Gastroesophageal sphincter (tissue), 3 donors: ENCODE results near the gene ANO10.

Source experiments
- EP300 ChIP-seq: sonication (generic); formaldehyde crosslinking; IDR thresholded peaks from one replicate; pipeline ENCODE4 v1.6.1; 2017; ENCODE audit warnings: antibody characterized with exemption, mild to moderate bottlenecking
- TF ChIP-seq, protein P1 (sequence below), 4 experiments: fragments of 200-600 bp in 2 of 4; fragments of 450-650 bp in 2 of 4; sonication (generic) in 1 of 4; IDR thresholded peaks; one replicate each; pipeline ENCODE4 v1.5.1; 2017 to 2019; ENCODE audit warnings: antibody characterized with exemption in 4 of 4, mild to moderate bottlenecking in 2 of 4, moderate library complexity in 2 of 4

GRCh38 chr3:43347774-43348173 lies 274.0 kb downstream of the ANO10 start:
- TF ChIP-seq EP300 = no peak
- TF ChIP-seq, protein P1, sequence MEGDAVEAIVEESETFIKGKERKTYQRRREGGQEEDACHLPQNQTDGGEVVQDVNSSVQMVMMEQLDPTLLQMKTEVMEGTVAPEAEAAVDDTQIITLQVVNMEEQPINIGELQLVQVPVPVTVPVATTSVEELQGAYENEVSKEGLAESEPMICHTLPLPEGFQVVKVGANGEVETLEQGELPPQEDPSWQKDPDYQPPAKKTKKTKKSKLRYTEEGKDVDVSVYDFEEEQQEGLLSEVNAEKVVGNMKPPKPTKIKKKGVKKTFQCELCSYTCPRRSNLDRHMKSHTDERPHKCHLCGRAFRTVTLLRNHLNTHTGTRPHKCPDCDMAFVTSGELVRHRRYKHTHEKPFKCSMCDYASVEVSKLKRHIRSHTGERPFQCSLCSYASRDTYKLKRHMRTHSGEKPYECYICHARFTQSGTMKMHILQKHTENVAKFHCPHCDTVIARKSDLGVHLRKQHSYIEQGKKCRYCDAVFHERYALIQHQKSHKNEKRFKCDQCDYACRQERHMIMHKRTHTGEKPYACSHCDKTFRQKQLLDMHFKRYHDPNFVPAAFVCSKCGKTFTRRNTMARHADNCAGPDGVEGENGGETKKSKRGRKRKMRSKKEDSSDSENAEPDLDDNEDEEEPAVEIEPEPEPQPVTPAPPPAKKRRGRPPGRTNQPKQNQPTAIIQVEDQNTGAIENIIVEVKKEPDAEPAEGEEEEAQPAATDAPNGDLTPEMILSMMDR (IDR thresholded peaks at IDR 0.05) = no peak
